ENCODE data around the gene CCDC184.

Gene CCDC184

GRCh38 chr12:48179466-48179865, 4.0 kb upstream of the CCDC184 start:
- no peak overlapping the region for H3K27ac ChIP-seq
- no peak for TF ChIP-seq CTCF (conservative IDR thresholded peaks at IDR 0.05; ENCODE audit: low read depth)
- ChIA-PET POLR2A (ENCODE audit: low non-redundant PET) (no interaction called here), CTCF (no interaction called here)
- no peak for DNase-seq (ENCODE audit: low spot score)

DNA sequence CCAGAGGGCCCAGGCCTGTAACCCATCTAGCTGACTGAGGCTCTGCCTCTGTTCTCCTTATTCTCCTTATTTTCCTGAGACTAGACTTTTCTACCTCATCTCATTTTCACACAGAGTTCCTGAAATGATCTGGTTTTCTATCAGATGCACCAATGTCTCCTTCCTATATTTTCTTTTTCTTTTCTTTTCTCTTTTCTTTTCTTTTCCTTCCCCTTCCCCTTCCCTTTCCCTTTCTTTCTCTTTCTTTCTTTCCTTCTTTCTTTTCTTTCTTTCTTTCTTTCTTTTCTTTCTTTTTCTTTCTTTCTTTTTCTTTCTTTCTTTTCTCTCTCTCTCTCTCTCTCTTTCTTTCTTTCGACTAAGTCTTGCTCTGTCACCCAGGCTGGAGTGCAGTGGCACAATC, 3.0 kb upstream of the CCDC184 start:
- POLR2A ChIA-PET (ENCODE audit: low non-redundant PET): no interaction called here
- no peak for TF ChIP-seq CTCF (conservative IDR thresholded peaks at IDR 0.05; ENCODE audit: low read depth)
- H3K27ac ChIP-seq: no peak overlapping the region
- CTCF ChIA-PET: no interaction called here
- no peak for DNase-seq (ENCODE audit: low spot score)

GRCh38 chr12:48180857-48181495, 2.5 kb upstream of the CCDC184 start:
- DNase-seq (ENCODE audit: low spot score): no peak
- CTCF ChIA-PET: no interaction called here
- TF ChIP-seq CTCF (conservative IDR thresholded peaks at IDR 0.05; ENCODE audit: low read depth): no peak
- POLR2A ChIA-PET (ENCODE audit: low non-redundant PET): no interaction called here
- no peak overlapping the region for H3K27ac ChIP-seq

DNA sequence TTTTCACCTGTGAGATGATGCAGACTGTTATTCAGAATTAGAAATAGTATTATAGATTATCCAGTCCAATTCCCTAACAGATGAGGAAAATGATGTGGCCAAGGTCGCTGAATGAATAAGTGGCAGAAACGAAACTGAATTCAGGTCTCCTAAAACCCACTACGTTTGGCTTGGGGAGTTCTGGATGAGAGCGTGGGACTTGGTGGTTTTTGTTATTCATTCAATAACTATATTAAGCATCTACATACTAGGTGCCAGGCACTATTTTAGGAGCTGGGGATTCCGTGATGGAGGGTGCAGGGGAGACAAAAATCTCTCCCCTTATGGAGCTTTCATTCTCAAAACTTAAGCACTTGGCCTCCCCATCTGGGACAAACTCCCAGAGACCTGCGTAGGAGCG, 813 bp upstream of the CCDC184 start:
- no peak for TF ChIP-seq CTCF (conservative IDR thresholded peaks at IDR 0.05; ENCODE audit: low read depth)
- CTCF ChIA-PET: interaction anchor here (0.5 to 1.2 kb wide), 5 partner anchors 14 to 494 kb away, joined by 3 to 5 read pairs (median 4); partner anchors contain the start of gene ASB8
- no peak for DNase-seq (ENCODE audit: low spot score)
- POLR2A ChIA-PET (ENCODE audit: low non-redundant PET): no interaction called here
- H3K27ac ChIP-seq: no peak overlapping the region

DNA sequence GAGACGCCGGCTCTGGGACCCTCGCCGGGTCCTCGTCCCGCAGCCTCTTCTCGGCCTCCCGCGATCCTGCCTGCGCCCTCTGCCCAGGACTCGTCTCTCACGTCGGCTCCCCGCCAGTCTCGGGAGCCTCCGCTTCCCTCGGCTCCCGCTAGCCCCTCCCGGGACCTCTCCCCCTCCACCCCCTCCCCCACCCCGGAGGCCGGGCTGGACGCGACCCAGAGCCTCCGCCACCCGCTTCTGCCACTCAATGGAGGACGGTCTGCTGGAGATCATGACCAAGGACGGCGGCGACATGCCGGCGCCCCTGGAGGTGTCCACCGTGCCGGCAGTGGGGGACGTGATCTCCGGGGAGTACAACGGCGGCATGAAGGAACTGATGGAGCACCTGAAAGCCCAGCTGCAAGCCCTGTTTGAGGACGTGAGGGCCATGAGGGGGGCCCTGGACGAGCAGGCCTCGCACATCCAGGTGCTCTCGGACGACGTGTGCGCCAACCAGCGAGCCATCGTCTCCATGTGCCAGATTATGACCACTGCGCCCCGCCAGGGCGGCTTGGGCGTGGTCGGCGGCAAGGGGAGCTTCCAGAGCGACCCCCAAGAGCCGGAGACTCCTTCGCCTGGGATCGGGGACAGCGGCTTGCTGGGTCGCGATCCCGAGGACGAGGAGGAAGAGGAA, 568 bp downstream of the CCDC184 start:
- ChIA-PET POLR2A (ENCODE audit: low non-redundant PET) (no interaction called here), CTCF (interaction anchor here (1.3 kb wide), 1 partner anchor 13 kb away, joined by 3 read pairs; no protein-coding TSS in a partner anchor)
- no peak for DNase-seq (ENCODE audit: low spot score)
- no peak for TF ChIP-seq CTCF (conservative IDR thresholded peaks at IDR 0.05; ENCODE audit: low read depth)
- H3K27ac ChIP-seq: no peak overlapping the region

DNA sequence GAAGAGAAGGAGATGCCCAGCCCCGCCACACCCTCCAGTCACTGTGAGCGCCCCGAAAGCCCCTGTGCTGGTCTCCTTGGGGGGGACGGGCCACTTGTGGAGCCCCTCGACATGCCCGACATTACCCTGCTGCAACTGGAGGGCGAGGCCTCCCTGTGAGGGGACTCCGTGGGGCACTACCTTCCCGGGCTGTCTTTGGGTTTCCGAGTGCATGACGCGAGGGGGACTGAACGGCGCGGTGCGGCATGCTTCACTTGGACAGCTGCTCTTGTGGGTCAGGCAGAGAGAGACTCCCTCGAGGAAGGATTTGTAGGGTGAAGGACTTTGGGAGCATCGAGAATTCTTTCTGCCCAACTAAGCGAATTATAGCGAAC, 1.1 kb downstream of the CCDC184 start:
- POLR2A ChIA-PET (ENCODE audit: low non-redundant PET): no interaction called here
- CTCF ChIA-PET: interaction anchor here (1.3 kb wide), 1 partner anchor 13 kb away, joined by 3 read pairs; no protein-coding TSS in a partner anchor
- no peak for DNase-seq (ENCODE audit: low spot score)
- no peak for TF ChIP-seq CTCF (conservative IDR thresholded peaks at IDR 0.05; ENCODE audit: low read depth)
- no peak overlapping the region for H3K27ac ChIP-seq

Data from RWPE1 (cell line).